H1 (cell line): ENCODE measurements around the gene SLC35E1. TPM values are rescaled to one million over a fixed set of nuclear protein-coding genes. Genes with fewer than 3 reads are reported as not detected.

Source experiments
- CTCF ChIA-PET: fragments of 300-600 bp; sonication (Branson Sonifier 250); formaldehyde crosslinking; loops from one replicate; lab custom pipeline; 2021; ENCODE audit not compliant: partially characterized antibody; lab: Charles Lee
- POLR2A ChIA-PET: fragments of 300-600 bp; sonication (Branson Sonifier 250); formaldehyde crosslinking; loops from one replicate; lab custom pipeline; 2021; ENCODE audit warnings: inconsistent platforms; ENCODE audit not compliant: partially characterized antibody; lab: Charles Lee
- DNase-seq, 2 experiments: peaks; one replicate each; pipeline versions ENCODE4 v3.0.0 to v3.0.0-alpha.2; 2010 to 2022; ENCODE audit warnings: low spot score in 2 of 2, low read depth in 1 of 2, mixed read lengths in 1 of 2
- FAIRE-seq: peaks from 2 replicates; lab custom pipeline; 2011; peaks lifted over from hg19 to GRCh38; lab: Jason Lieb, UNC
- H2AFZ ChIP-seq: 2 replicates; pipeline ENCODE4 v1.8.1; 2012; ENCODE audit warnings: low read length, inconsistent platforms
- H2AK5ac ChIP-seq: 2 replicates; pipeline ENCODE4 v1.6.1; 2013; ENCODE audit warnings: low read depth, low read length
- H2BK120ac ChIP-seq: replicated peaks from 2 replicates; pipeline ENCODE3; 2013; ENCODE audit warnings: low read depth, low read length, inconsistent platforms
- H2BK12ac ChIP-seq: 2 replicates; pipeline ENCODE4 v1.6.1; 2013; ENCODE audit warnings: low read depth, low read length
- H2BK15ac ChIP-seq: 2 replicates; pipeline ENCODE4 v1.6.1; 2013; ENCODE audit warnings: low read length
- H2BK20ac ChIP-seq: 2 replicates; pipeline ENCODE4 v1.6.1; 2013; ENCODE audit warnings: low read length
- H2BK5ac ChIP-seq: 2 replicates; pipeline ENCODE4 v1.6.1; 2013; ENCODE audit warnings: low read depth, low read length
- H3K14ac ChIP-seq: 2 replicates; pipeline ENCODE4 v1.6.1; 2013; ENCODE audit warnings: inconsistent platforms; ENCODE audit not compliant: insufficient read length
- H3K18ac ChIP-seq: 2 replicates; pipeline ENCODE4 v1.6.1; 2013; ENCODE audit warnings: low read length; ENCODE audit errors: extremely low read depth
- H3K23ac ChIP-seq: 2 replicates; pipeline ENCODE4 v1.6.1; 2013; ENCODE audit warnings: inconsistent platforms; ENCODE audit not compliant: insufficient read length
- H3K23me2 ChIP-seq: 2 replicates; pipeline ENCODE4 v1.6.1; 2013; ENCODE audit warnings: low read depth, low read length
- H3K27ac ChIP-seq: 2 replicates; pipeline ENCODE4 v1.6.1; 2011; ENCODE audit warnings: low read depth, low read length, inconsistent platforms
- H3K27me3 ChIP-seq, 4 experiments: replicated peaks in 1 of 4; 1 replicate in 1 of 4; 2 replicates in 3 of 4; pipeline versions ENCODE4 v1.6.1 to v1.8.1; 2011 to 2013; ENCODE audit warnings: low read length in 3 of 4, mild to moderate bottlenecking in 3 of 4, inconsistent platforms in 2 of 4, mixed read lengths in 2 of 4, moderate library complexity in 1 of 4; ENCODE audit not compliant: control insufficient read depth in 3 of 4, insufficient read depth in 3 of 4; ENCODE audit errors: extremely low read depth in 1 of 4
- H3K36me3 ChIP-seq, 4 experiments: 2 replicates each; pipeline versions ENCODE4 v1.6.1 to v1.8.1; 2011 to 2013; ENCODE audit warnings: mild to moderate bottlenecking in 4 of 4, low read length in 3 of 4, moderate library complexity in 2 of 4, control low read depth in 1 of 4, inconsistent platforms in 1 of 4; ENCODE audit not compliant: insufficient read depth in 4 of 4, control insufficient read depth in 2 of 4
- H3K4ac ChIP-seq: replicated peaks from 2 replicates; pipeline ENCODE3; 2013; ENCODE audit warnings: low read length, low read depth, mixed read lengths, inconsistent platforms; ENCODE audit not compliant: insufficient read length
- H3K4me1 ChIP-seq, 4 experiments: replicated peaks in 1 of 4; 1 replicate in 1 of 4; 2 replicates in 3 of 4; pipeline versions ENCODE4 v1.6.1 to v1.8.1; 2011 to 2013; ENCODE audit warnings: low read length in 3 of 4, inconsistent platforms in 2 of 4, mixed read lengths in 1 of 4; ENCODE audit not compliant: insufficient read depth in 4 of 4, control insufficient read depth in 3 of 4
- H3K4me2 ChIP-seq, 2 experiments: 2 replicates each; pipeline versions ENCODE4 v1.6.1 to v1.8.1; 2011 to 2013; ENCODE audit warnings: low read depth in 2 of 2, low read length in 2 of 2, control low read depth in 1 of 2, inconsistent platforms in 1 of 2, mild to moderate bottlenecking in 1 of 2; ENCODE audit not compliant: insufficient read depth in 1 of 2
- H3K4me3 ChIP-seq, 4 experiments: fragments of 200-600, 300-600 bp in 1 of 4; sonication (generic), shearing (Covaris generic), sonication (Bioruptor Twin) in 1 of 4; 2 replicates each; pipeline versions ENCODE4 v1.5.1 to v1.8.1; 2011 to 2016; ENCODE audit warnings: low read length in 4 of 4, low read depth in 3 of 4, control low read depth in 2 of 4, inconsistent platforms in 2 of 4, mild to moderate bottlenecking in 2 of 4, mixed read lengths in 1 of 4, moderate library complexity in 1 of 4; ENCODE audit not compliant: insufficient read depth in 2 of 4; ENCODE audit errors: extremely low read depth in 1 of 4
- H3K56ac ChIP-seq: replicated peaks from 2 replicates; pipeline ENCODE3; 2013; ENCODE audit warnings: low read depth, mild to moderate bottlenecking, mixed read lengths, low read length, inconsistent platforms; ENCODE audit not compliant: insufficient read length
- H3K79me1 ChIP-seq: 2 replicates; pipeline ENCODE4 v1.6.1; 2013; ENCODE audit warnings: low read depth, low read length, control low read depth
- H3K79me2 ChIP-seq, 2 experiments: 2 replicates each; pipeline versions ENCODE4 v1.6.1 to v1.8.1; 2012 to 2013; ENCODE audit warnings: low read length in 2 of 2, mild to moderate bottlenecking in 2 of 2, inconsistent platforms in 1 of 2; ENCODE audit not compliant: insufficient read depth in 2 of 2, control insufficient read depth in 1 of 2
- H3K9ac ChIP-seq, 4 experiments: replicated peaks in 1 of 4; 1 replicate in 1 of 4; 2 replicates in 3 of 4; pipeline versions ENCODE4 v1.6.1 to v1.8.1; 2011 to 2013; ENCODE audit warnings: low read depth in 3 of 4, low read length in 3 of 4, control low read depth in 2 of 4, mild to moderate bottlenecking in 2 of 4, moderate library complexity in 2 of 4, inconsistent platforms in 1 of 4; ENCODE audit errors: extremely low read depth in 1 of 4
- H3K9me3 ChIP-seq, 2 experiments: 2 replicates each; pipeline versions ENCODE4 v1.6.1 to v1.8.1; 2012 to 2013; ENCODE audit warnings: mild to moderate bottlenecking in 2 of 2, moderate library complexity in 2 of 2, control low read depth in 1 of 2, inconsistent platforms in 1 of 2, low read depth in 1 of 2, low read length in 1 of 2, mixed read lengths in 1 of 2; ENCODE audit not compliant: insufficient read depth in 2 of 2
- H4K20me1 ChIP-seq, 2 experiments: replicated peaks in 1 of 2; 2 replicates each; pipeline versions ENCODE3 to v1.8.1; 2011 to 2013; ENCODE audit warnings: inconsistent platforms in 2 of 2, low read length in 2 of 2, mild to moderate bottlenecking in 1 of 2; ENCODE audit not compliant: insufficient read depth in 2 of 2, control insufficient read depth in 1 of 2
- H4K5ac ChIP-seq: 2 replicates; pipeline ENCODE4 v1.6.1; 2013; ENCODE audit warnings: low read length, low read depth, mixed read lengths, inconsistent platforms; ENCODE audit not compliant: insufficient read length
- H4K8ac ChIP-seq: 2 replicates; pipeline ENCODE4 v1.8.0; 2013; ENCODE audit warnings: mild to moderate bottlenecking, moderate library complexity, low read length, inconsistent platforms; ENCODE audit not compliant: insufficient read depth; ENCODE audit errors: extremely low read depth
- H4K91ac ChIP-seq: replicated peaks from 2 replicates; pipeline ENCODE3; 2013; ENCODE audit warnings: low read length, mixed read lengths, inconsistent platforms; ENCODE audit not compliant: insufficient read length
- BCL11A ChIP-seq, 2 experiments: IDR thresholded peaks; one replicate each; pipeline ENCODE4 v1.6.1; 2011; ENCODE audit warnings: low read depth in 2 of 2, low read length in 2 of 2, mild to moderate bottlenecking in 2 of 2
- CEBPB ChIP-seq: IDR thresholded peaks from 2 replicates; pipeline ENCODE4 v1.6.1; 2012; ENCODE audit warnings: low read depth, low read length
- CHD1 ChIP-seq: IDR thresholded peaks from 2 replicates; pipeline ENCODE4 v1.6.1; 2012; ENCODE audit warnings: low read depth, low read length, improper control_type of control experiment
- CREB1 ChIP-seq: IDR thresholded peaks from 2 replicates; pipeline ENCODE4 v1.6.1; 2012; ENCODE audit warnings: inconsistent platforms
- EZH2 ChIP-seq: fragments of 200-600 bp; sonication (generic); IDR thresholded peaks from 2 replicates; pipeline ENCODE4 v1.7.1; 2012; ENCODE audit warnings: low read depth, mild to moderate bottlenecking, moderate library complexity, low read length, inconsistent platforms; ENCODE audit not compliant: severe bottlenecking
- NRF1 ChIP-seq: IDR thresholded peaks from 2 replicates; pipeline ENCODE4 v1.6.1; 2011; ENCODE audit warnings: mild to moderate bottlenecking, low read depth, low read length, improper control_type of control experiment
- PHF8 ChIP-seq: fragments of 200-600 bp; sonication (generic); conservative IDR thresholded peaks from 2 replicates; pipeline ENCODE4 v1.7.1; 2012; ENCODE audit warnings: low read depth, mild to moderate bottlenecking, inconsistent platforms, low read length, moderate library complexity
- POLR2A ChIP-seq, 2 experiments: IDR thresholded peaks; 1 replicate in 1 of 2; 2 replicates in 1 of 2; pipeline ENCODE4 v1.6.1; 2011; ENCODE audit warnings: low read depth in 2 of 2, low read length in 2 of 2, mild to moderate bottlenecking in 2 of 2; ENCODE audit errors: control extremely low read depth in 1 of 2
- POLR2AphosphoS5 ChIP-seq: IDR thresholded peaks from 2 replicates; pipeline ENCODE4 v1.6.1; 2011; ENCODE audit warnings: low read depth, low read length
- RNF2 ChIP-seq: fragments of 200-900, 300-1000 bp; sonication (generic); IDR thresholded peaks from 2 replicates; pipeline ENCODE4 v1.7.1; 2016; ENCODE audit warnings: borderline replicate concordance, low read depth, mild to moderate bottlenecking, antibody characterized with exemption, low read length; ENCODE audit not compliant: poor library complexity, severe bottlenecking; ENCODE audit errors: missing control alignments
- RXRA ChIP-seq: IDR thresholded peaks from 2 replicates; pipeline ENCODE4 v1.6.1; 2011; ENCODE audit warnings: low read depth, mild to moderate bottlenecking, low read length, moderate library complexity; ENCODE audit not compliant: insufficient read depth
- SP1 ChIP-seq: IDR thresholded peaks from 2 replicates; pipeline ENCODE4 v1.6.1; 2011; ENCODE audit warnings: low read depth, low read length
- WGBS, 2 experiments: shearing (Covaris generic) in 1 of 2; methylation state at CpG; one replicate each; pipeline versions ENCODE4 v1.1.6 to v1.1.7; 2013 to 2015; ENCODE audit warnings: low lambda C conversion rate in 2 of 2, mixed read lengths in 2 of 2, inconsistent platforms in 1 of 2, low coverage in 1 of 2, missing lambda C conversion rate in 1 of 2; ENCODE audit not compliant: insufficient replicate concordance in 2 of 2, insufficient coverage in 1 of 2, insufficient read length in 1 of 2; ENCODE audit errors: extremely low coverage in 1 of 2, missing lambda C conversion rate in 1 of 2; 5-methylcytosine and 5-hydroxymethylcytosine counted together
- polyA plus RNA-seq, 7 experiments: library from polyadenylated mRNA; depleted of rRNA in 3 of 7; stranded (reverse) in 5 of 7; unstranded in 2 of 7; fragments of >200 nt in 5 of 7; fragments of 200-250 nt in 2 of 7; gene quantifications; 1 replicate in 5 of 7; 2 replicates in 1 of 7; 4 replicates in 1 of 7; pipeline versions ENCODE4 v1.2.1 to v1.2.3, GENCODE V29; 2011 to 2013; ENCODE audit warnings: missing spikeins in 2 of 7, mixed read lengths in 2 of 7
- total RNA-seq: library from RNA; stranded (reverse); fragmentation: NEBNext Ultra II Directional; extraction: Animal tissue kit (Norgen Biotek cat#: 25700); gene quantifications from 2 replicates; pipeline ENCODE4 v1.2.1, GENCODE V29; 2021

The SLC35E1 gene
- total and polyA plus RNA-seq, 2 of the 8 experiments (the other 6 are each of a cell fraction or from before 2014, with no cell fraction given) = 26.0 to 31.9 TPM

DNA sequence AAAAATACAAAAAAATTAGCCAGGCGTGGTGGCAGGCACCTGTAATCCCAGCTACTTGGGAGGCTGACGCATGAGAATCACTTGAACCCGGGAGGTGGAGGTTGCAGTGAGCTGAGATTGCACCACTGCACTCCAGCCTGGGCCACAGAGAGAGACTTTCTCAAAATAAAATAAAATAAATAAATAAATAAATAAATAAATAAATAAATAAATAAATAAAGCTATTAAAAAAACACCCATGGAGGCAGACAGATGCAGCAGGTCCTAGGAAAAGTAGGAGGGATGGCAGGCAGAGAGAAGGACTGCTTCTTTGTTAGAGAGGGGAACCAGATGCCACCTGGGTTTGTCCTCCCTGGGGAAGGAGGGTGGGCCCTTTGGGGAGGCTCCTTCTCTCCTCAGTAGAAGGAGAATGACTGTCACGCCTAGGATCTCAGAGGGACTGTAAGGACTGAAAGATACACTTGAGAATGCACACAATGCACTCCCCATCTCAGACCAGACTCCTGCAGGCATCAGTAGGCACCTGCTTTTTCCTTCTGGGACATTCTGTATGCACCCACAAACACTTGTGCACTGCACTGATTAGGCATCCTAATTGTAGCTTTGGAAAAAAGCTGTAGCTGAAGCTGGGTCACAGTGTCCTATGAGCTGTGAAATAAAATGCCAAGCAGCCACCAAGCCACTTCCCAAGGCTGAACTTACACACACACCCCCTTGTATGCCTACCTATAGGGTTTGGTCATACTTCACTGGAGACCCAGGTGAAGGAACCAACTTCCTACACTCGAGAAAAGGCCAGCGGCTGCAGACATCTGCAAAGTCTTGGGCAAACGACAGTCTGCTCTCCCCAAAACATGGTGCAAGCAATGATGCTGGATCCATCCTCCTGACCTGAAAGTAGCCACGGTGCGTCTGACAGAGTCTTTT is 18.9 kb upstream of the SLC35E1 start:
- no peak overlapping the region for H2BK120ac ChIP-seq
- H3K27ac ChIP-seq = no peak overlapping the region
- no peaks in the 10 kb centered on the region for H3K36me3 ChIP-seq
- H3K14ac ChIP-seq = no peak overlapping the region
- H3K4me2 ChIP-seq = no peak overlapping the region; a peak in 1 of 4 replicates
- no peak overlapping the region for H2AK5ac ChIP-seq
- no peak overlapping the region for H4K91ac ChIP-seq
- no peak for DNase-seq
- no peak overlapping the region for H3K23ac ChIP-seq
- 87% methylated on average over 9 of the region's 9 CpGs; no CpG with 5 or more reads in 1 of the 2 experiments for WGBS, 2 experiments
- H4K20me1 ChIP-seq = peaks cover 36 to 49% of the 10 kb centered on the region in 2 experiments
- no peak overlapping the region for H4K5ac ChIP-seq
- H3K4ac ChIP-seq = no peak overlapping the region
- no peak overlapping the region for H3K9ac ChIP-seq
- H3K4me1 ChIP-seq = peaks cover 10 to 30% (median 21%) of the 10 kb centered on the region in 4 experiments
- H3K18ac ChIP-seq = no peak overlapping the region; the same call in 1 of the 2 replicates
- no peaks in the 10 kb centered on the region for H3K23me2 ChIP-seq
- H3K79me1 ChIP-seq = peaks cover 49% of the 10 kb centered on the region
- no peaks in the 10 kb centered on the region for H3K9me3 ChIP-seq
- ChIA-PET CTCF (interaction anchor here (0.6 to 2.0 kb wide), 5 partner anchors 17 to 123 kb away, joined by 3 to 5 read pairs (median 3); no protein-coding TSS in a partner anchor), POLR2A (interaction anchor here (0.6 to 3.1 kb wide), 8 partner anchors 8 to 235 kb away, joined by 3 to 11 read pairs (median 4); partner anchors contain the start of gene SLC35E1)
- H3K4me3 ChIP-seq = no peak overlapping the region
- no peak for FAIRE-seq
- H2BK15ac ChIP-seq = no peak overlapping the region
- H2BK20ac ChIP-seq = no peak overlapping the region
- peaks cover 18 to 95% of the 10 kb centered on the region in 2 experiments; a peak in 3 of 4 replicates for H3K79me2 ChIP-seq
- H4K8ac ChIP-seq = no peak overlapping the region
- H2BK5ac ChIP-seq = no peak overlapping the region
- no peak overlapping the region for H3K56ac ChIP-seq
- no peak overlapping the region for H2AFZ ChIP-seq
- H3K27me3 ChIP-seq = no peaks in the 10 kb centered on the region
- no peak overlapping the region for H2BK12ac ChIP-seq
- TF ChIP-seq CEBPB (no peak), CREB1 (no peak), SP1 (no peak), EZH2 (no peak), BCL11A (IDR thresholded peaks at IDR 0.05; ENCODE audit: low read depth in 2 of 2, low read length in 2 of 2) (no peak), RNF2 (no peak), RXRA (no peak), POLR2AphosphoS5 (no peak), CHD1 (no peak), NRF1 (no peak), PHF8 (no peak), POLR2A (IDR thresholded peaks at IDR 0.05; ENCODE audit: control extremely low read depth in 1 of 2, low read depth in 2 of 2, low read length in 2 of 2) (no peak)
